HepG2 (cell line): ENCODE results near the gene OGFR. TPM values are rescaled to one million over a fixed set of nuclear protein-coding genes. Genes with fewer than 3 reads are reported as not detected.

Experiments
- ARID3A ChIP-seq: IDR thresholded peaks from 2 replicates; pipeline ENCODE4 v1.6.1; 2012; ENCODE audit warnings: low read depth, low read length, improper control_type of control experiment
- ARID4A ChIP-seq: sonication (generic); formaldehyde crosslinking; IDR thresholded peaks from 2 replicates; pipeline ENCODE4 v1.5.0; 2020; ENCODE audit warnings: mild to moderate bottlenecking, missing genetic modification reagents, borderline replicate concordance
- CENPX ChIP-seq: sonication (generic); formaldehyde crosslinking; IDR thresholded peaks from 2 replicates; pipeline ENCODE4 v1.9.0; 2021; ENCODE audit warnings: mild to moderate bottlenecking, missing genetic modification reagents, moderate library complexity
- MBNL3 ChIP-seq: fragments of 250-450 bp; sonication (Bioruptor Pico); conservative IDR thresholded peaks from 2 replicates; pipeline ENCODE4 v1.8.0; 2022; ENCODE audit warnings: mild to moderate bottlenecking, inconsistent platforms
- NFIB ChIP-seq: sonication (generic); formaldehyde crosslinking; IDR thresholded peaks from 2 replicates; pipeline ENCODE4 v1.9.0; 2021; ENCODE audit warnings: missing genetic modification reagents, mild to moderate bottlenecking, borderline replicate concordance
- NFIC ChIP-seq: IDR thresholded peaks from 2 replicates; pipeline ENCODE4 v1.6.1; 2012; ENCODE audit warnings: mild to moderate bottlenecking, low read length, inconsistent platforms
- NFYC ChIP-seq: IDR thresholded peaks from 2 replicates; pipeline ENCODE4 v1.6.1; 2016; ENCODE audit warnings: missing genetic modification reagents, missing compliant biosample characterization
- POLR2AphosphoS5 ChIP-seq: IDR thresholded peaks from 2 replicates; pipeline ENCODE4 v1.6.1; 2012; ENCODE audit warnings: low read depth, low read length
- PREB ChIP-seq: sonication (generic); formaldehyde crosslinking; IDR thresholded peaks from 2 replicates; pipeline ENCODE4 v1.4.0; 2020; ENCODE audit warnings: missing genetic modification reagents
- RXRA ChIP-seq: sonication (generic); formaldehyde crosslinking; IDR thresholded peaks from 2 replicates; pipeline ENCODE4 v1.5.1; 2020; ENCODE audit warnings: missing genetic modification reagents
- SAP130 ChIP-seq: IDR thresholded peaks from 2 replicates; pipeline ENCODE4 v1.6.1; 2016; ENCODE audit warnings: low read depth
- SP2 ChIP-seq: sonication (generic); formaldehyde crosslinking; IDR thresholded peaks from 2 replicates; pipeline ENCODE4 v1.5.1; 2020; ENCODE audit warnings: mild to moderate bottlenecking, missing genetic modification reagents
- TBL1XR1 ChIP-seq: fragments of 150-350 bp; IDR thresholded peaks from 2 replicates; pipeline ENCODE4 v1.6.1; 2014; ENCODE audit warnings: borderline replicate concordance, low read length; ENCODE audit not compliant: partially characterized antibody
- TMF1 ChIP-seq: sonication (generic); formaldehyde crosslinking; IDR thresholded peaks from 2 replicates; pipeline ENCODE4 v1.8.1; 2022; ENCODE audit warnings: low read depth, missing genetic modification reagents
- ZNF335 ChIP-seq: sonication (generic); formaldehyde crosslinking; IDR thresholded peaks from 2 replicates; pipeline ENCODE4 v1.4.0; 2020; ENCODE audit warnings: missing genetic modification reagents
- ZNF33A ChIP-seq: sonication (generic); formaldehyde crosslinking; IDR thresholded peaks from 2 replicates; pipeline ENCODE4 v1.5.1; 2020; ENCODE audit warnings: missing genetic modification reagents, mild to moderate bottlenecking, moderate library complexity, borderline replicate concordance
- ZNF550 ChIP-seq: sonication (generic); formaldehyde crosslinking; IDR thresholded peaks from 2 replicates; pipeline ENCODE4 v1.4.0; 2020; ENCODE audit warnings: mild to moderate bottlenecking, missing genetic modification reagents, borderline replicate concordance
- ZNF788 ChIP-seq: sonication (generic); formaldehyde crosslinking; IDR thresholded peaks from 2 replicates; pipeline ENCODE4 v1.5.0; 2020; ENCODE audit warnings: mild to moderate bottlenecking, missing genetic modification reagents, borderline replicate concordance
- ZNF883 ChIP-seq: sonication (generic); formaldehyde crosslinking; IDR thresholded peaks from 2 replicates; pipeline ENCODE4 v1.5.1; 2020; ENCODE audit warnings: mild to moderate bottlenecking, missing genetic modification reagents; ENCODE audit errors: not compliant biosample characterization
- ZSCAN21 ChIP-seq: sonication (generic); formaldehyde crosslinking; IDR thresholded peaks from 2 replicates; pipeline ENCODE4 v1.8.0; 2022; ENCODE audit warnings: mild to moderate bottlenecking, missing genetic modification reagents, moderate library complexity, borderline replicate concordance
- polyA plus RNA-seq, 8 experiments: library from polyadenylated mRNA; depleted of rRNA in 3 of 8; stranded (reverse) in 7 of 8; unstranded in 1 of 8; fragments of >200 nt; fragmentation: Illumina TruSeq in 4 of 8; extraction: Trizol in 4 of 8; gene quantifications; 2 replicates each; pipeline versions ENCODE4 v1.2.1 to v1.2.3, GENCODE V29; 2011 to 2016; ENCODE audit warnings: low read depth in 4 of 8, missing spikeins in 1 of 8, mixed read lengths in 1 of 8; ENCODE audit not compliant: insufficient read depth in 1 of 8
- total RNA-seq, 5 experiments: library from RNA; depleted of rRNA; stranded (reverse); fragments of >200 nt; fragmentation: Illumina TruSeq; extraction: Trizol; gene quantifications; 2 replicates each; pipeline ENCODE4 v1.2.3, GENCODE V29; 2016; ENCODE audit warnings: low read depth in 1 of 5
- TF ChIP-seq, protein P1 (sequence below): sonication (generic); formaldehyde crosslinking; IDR thresholded peaks from 2 replicates; pipeline ENCODE4; 2020; ENCODE audit warnings: missing genetic modification reagents, mild to moderate bottlenecking, borderline replicate concordance

OGFR gene
- total and polyA plus RNA-seq, 2 of the 13 experiments (the other 11 are each of a cell fraction or from before 2014, with no cell fraction given), result 47.7 to 81.8 TPM

DNA sequence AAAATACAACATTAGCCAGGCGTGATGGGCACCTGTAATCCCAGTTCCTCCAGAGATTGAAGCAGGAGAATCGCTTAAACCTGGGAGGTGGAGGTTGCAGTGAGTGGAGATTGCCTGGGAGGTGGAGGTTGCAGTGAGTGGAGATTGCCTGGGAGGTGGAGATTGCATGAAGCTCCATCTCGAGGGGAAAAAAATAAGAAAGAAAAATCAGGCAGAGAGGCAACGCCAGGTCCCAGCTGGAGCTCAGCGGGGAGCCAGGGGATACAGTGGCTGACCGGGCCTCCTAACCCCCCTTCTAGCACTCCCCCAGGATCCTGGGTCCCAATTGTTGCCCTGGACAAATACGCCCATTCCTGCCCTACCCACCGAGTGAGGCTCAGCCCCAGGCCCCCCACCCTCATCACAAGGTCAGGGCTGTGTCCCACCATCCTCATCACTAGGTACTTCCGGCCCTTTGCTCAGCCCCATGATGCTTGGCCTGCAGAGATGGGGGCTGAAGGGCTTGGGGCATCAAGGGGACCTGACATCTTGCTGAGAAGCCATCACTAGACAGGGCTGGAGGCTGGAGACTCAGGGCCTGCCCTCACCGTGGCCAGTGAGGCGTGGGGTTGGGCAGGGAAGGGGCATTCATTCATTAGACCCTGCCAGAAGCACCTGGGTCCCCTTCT, 1.9 kb downstream of the OGFR start (continued):
- TF ChIP-seq ARID4A (CRISPR knock-in tag) (no peak; the same call in 1 of the 2 replicates), NFIC (no peak), MBNL3 (CRISPR knock-in tag) (no peak), SP2 (no peak), NFYC (no peak), ZNF883 (CRISPR knock-in tag) (peak; percentile 38), ZNF550 (no peak), ZNF335 (CRISPR knock-in tag) (no peak), ZSCAN21 (CRISPR knock-in tag) (no peak), POLR2AphosphoS5 (no peak; the same call in 1 of the 2 replicates), SAP130 (CRISPR knock-in tag) (no peak), CENPX (CRISPR knock-in tag) (no peak), PREB (CRISPR knock-in tag) (no peak), TMF1 (CRISPR knock-in tag) (no peak), ZNF33A (no peak), TBL1XR1 (no peak), RXRA (CRISPR knock-in tag) (no peak), ZNF788 (CRISPR knock-in tag) (no peak), ARID3A (no peak), NFIB (CRISPR knock-in tag) (no peak)
- TF ChIP-seq, protein P1, sequence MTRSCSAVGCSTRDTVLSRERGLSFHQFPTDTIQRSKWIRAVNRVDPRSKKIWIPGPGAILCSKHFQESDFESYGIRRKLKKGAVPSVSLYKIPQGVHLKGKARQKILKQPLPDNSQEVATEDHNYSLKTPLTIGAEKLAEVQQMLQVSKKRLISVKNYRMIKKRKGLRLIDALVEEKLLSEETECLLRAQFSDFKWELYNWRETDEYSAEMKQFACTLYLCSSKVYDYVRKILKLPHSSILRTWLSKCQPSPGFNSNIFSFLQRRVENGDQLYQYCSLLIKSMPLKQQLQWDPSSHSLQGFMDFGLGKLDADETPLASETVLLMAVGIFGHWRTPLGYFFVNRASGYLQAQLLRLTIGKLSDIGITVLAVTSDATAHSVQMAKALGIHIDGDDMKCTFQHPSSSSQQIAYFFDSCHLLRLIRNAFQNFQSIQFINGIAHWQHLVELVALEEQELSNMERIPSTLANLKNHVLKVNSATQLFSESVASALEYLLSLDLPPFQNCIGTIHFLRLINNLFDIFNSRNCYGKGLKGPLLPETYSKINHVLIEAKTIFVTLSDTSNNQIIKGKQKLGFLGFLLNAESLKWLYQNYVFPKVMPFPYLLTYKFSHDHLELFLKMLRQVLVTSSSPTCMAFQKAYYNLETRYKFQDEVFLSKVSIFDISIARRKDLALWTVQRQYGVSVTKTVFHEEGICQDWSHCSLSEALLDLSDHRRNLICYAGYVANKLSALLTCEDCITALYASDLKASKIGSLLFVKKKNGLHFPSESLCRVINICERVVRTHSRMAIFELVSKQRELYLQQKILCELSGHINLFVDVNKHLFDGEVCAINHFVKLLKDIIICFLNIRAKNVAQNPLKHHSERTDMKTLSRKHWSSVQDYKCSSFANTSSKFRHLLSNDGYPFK (CRISPR knock-in tag), result no peak
